Activated T-cell treated with anti-CD3 and anti-CD28 coated beads, Interleukin-2, amount 50 U/mL, for 24 hours (primary cell): ENCODE results near the gene GOLGB1.
A peak's percentile ranks its signal among the peaks of the same experiment; 100 is the strongest.

ENCODE experiments used
- DNase-seq: peaks from one replicate; pipeline ENCODE4 v3.0.0-alpha.2; 2020
- H3K27ac Mint-ChIP-seq: 2 replicates; pipeline ENCODE4 v1.8.0; 2020; ENCODE audit warnings: mild to moderate bottlenecking, mixed read lengths
- H3K27me3 Mint-ChIP-seq: 2 replicates; pipeline ENCODE4 v1.8.0; 2020; ENCODE audit warnings: mixed read lengths
- H3K36me3 Mint-ChIP-seq: 2 replicates; pipeline ENCODE4 v1.8.0; 2020; ENCODE audit warnings: low read depth, mixed read lengths
- H3K4me1 Mint-ChIP-seq: 2 replicates; pipeline ENCODE4 v1.8.0; 2020; ENCODE audit warnings: low read depth, mixed read lengths
- H3K4me3 Mint-ChIP-seq: 2 replicates; pipeline ENCODE4 v1.8.0; 2020; ENCODE audit warnings: mild to moderate bottlenecking, moderate library complexity, mixed read lengths
- H3K9me3 Mint-ChIP-seq: 2 replicates; pipeline ENCODE4 v1.8.0; 2020; ENCODE audit warnings: mixed read lengths

The GOLGB1 gene

DNA sequence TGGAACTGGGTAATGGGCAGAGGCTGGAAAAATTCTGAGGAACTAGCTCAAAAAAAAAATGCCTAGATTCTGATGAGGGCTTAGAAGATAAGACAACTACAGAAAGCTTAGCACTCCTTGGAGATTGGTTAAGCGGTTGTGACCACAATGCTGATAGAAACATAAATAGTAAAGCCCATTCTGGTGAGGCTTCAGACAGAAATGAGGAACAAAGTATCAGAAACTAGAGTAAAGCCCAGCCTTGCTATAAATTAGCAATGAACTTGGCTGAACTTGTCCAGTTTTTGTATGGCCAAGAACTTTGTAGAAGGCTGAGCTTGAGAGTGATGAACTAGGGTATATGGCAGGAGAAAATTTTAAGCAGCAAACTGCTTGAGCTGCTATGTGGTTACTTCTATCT is 25.4 kb downstream of the GOLGB1 start:
- Mint-ChIP-seq H3K36me3 (peaks cover 78% of the 10 kb centered on the region), H3K4me1 (no peaks in the 10 kb centered on the region), H3K4me3 (no peak overlapping the region), H3K27me3 (no peaks in the 10 kb centered on the region), H3K27ac (no peak overlapping the region), H3K9me3 (no peaks in the 10 kb centered on the region)
- DNase-seq: no peak

- H3K27ac Mint-ChIP-seq: no peak overlapping the region
- H3K36me3 Mint-ChIP-seq: peaks cover 75% of the 10 kb centered on the region
- no peak for DNase-seq
- H3K4me3 Mint-ChIP-seq: no peak overlapping the region
- H3K4me1 Mint-ChIP-seq: peaks cover 3% of the 10 kb centered on the region
- no peaks in the 10 kb centered on the region for H3K9me3 Mint-ChIP-seq
- no peaks in the 10 kb centered on the region for H3K27me3 Mint-ChIP-seq
Measured at GRCh38 chr3:121723485-121723884, 26.1 kb downstream of the GOLGB1 start.

GRCh38 chr3:121722411-121722810 is 27.1 kb downstream of the GOLGB1 start:
- H3K36me3 Mint-ChIP-seq: peaks cover 75% of the 10 kb centered on the region
- H3K27me3 Mint-ChIP-seq: no peaks in the 10 kb centered on the region
- no peak for DNase-seq
- no peaks in the 10 kb centered on the region for H3K9me3 Mint-ChIP-seq
- no peak overlapping the region for H3K4me3 Mint-ChIP-seq
- peaks cover 13% of the 10 kb centered on the region for H3K4me1 Mint-ChIP-seq
- no peak overlapping the region for H3K27ac Mint-ChIP-seq

- H3K4me3 Mint-ChIP-seq: no peak overlapping the region
- no peaks in the 10 kb centered on the region for H3K27me3 Mint-ChIP-seq
- no peak for DNase-seq
- peaks cover 79% of the 10 kb centered on the region for H3K36me3 Mint-ChIP-seq
- H3K9me3 Mint-ChIP-seq: no peaks in the 10 kb centered on the region
- H3K27ac Mint-ChIP-seq: no peak overlapping the region
- H3K4me1 Mint-ChIP-seq: peaks cover 16% of the 10 kb centered on the region
Measured at GRCh38 chr3:121720163-121720562, 29.4 kb downstream of the GOLGB1 start.

- H3K36me3 Mint-ChIP-seq: peaks cover 79% of the 10 kb centered on the region
- H3K27me3 Mint-ChIP-seq: no peaks in the 10 kb centered on the region
- H3K4me1 Mint-ChIP-seq: peaks cover 16% of the 10 kb centered on the region
- no peak for DNase-seq
- H3K9me3 Mint-ChIP-seq: no peaks in the 10 kb centered on the region
- H3K4me3 Mint-ChIP-seq: no peak overlapping the region
- H3K27ac Mint-ChIP-seq: no peak overlapping the region
Measured at GRCh38 chr3:121719423-121719822, 30.1 kb downstream of the GOLGB1 start.

DNA sequence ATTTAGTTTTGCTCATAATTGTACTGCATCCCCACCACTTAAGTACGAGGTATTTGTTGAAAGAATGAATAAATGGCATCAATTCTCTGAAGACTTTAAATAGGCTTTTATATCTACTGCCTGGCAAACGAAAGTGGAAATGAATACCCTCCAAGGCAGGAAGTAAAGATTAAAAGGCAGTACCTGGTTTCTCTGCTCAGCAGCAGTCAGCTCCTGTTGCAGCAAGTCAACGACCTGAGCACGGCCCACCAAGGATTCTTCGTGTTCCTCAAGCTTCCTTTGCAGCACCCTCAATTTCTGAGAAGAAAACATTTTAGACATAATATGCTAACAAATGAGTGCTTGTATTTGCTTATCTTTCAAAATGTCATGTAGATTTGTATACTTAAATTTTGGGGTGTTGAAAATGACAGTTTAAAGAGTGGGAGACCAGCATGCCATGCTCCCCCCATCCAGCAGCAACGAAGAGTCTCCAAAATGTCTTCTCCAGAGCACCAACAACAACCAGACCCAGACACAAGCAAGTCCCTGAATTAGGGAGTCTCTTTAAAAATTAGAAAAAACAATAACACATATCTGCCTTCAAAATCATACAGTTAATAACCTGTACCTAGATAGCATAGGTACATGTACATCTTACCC is 31.2 kb downstream of the GOLGB1 start:
- H3K36me3 Mint-ChIP-seq: peaks cover 78% of the 10 kb centered on the region
- H3K4me1 Mint-ChIP-seq: peaks cover 16% of the 10 kb centered on the region
- H3K27ac Mint-ChIP-seq: peak overlapping the region; percentile 84
- no peaks in the 10 kb centered on the region for H3K27me3 Mint-ChIP-seq
- no peak overlapping the region for H3K4me3 Mint-ChIP-seq
- no peaks in the 10 kb centered on the region for H3K9me3 Mint-ChIP-seq
- no peak for DNase-seq

DNA sequence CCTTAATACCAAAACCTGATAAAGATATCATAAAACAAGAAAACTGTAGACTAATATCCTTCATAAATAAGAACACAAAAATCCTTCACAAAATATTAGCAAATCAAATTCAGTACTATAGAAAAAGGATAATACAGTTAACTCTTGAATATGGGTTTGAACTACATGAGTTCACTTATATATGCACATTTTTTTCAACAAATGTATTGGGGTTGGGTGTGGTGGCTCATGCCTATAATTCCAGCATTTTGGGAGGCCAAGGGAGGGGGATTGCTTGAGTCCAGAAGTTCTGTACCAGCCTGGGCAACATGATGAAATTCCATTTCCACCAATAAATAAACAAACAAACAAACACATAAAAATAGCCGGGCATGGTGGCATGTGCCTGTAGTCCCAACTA is 39.2 kb downstream of the GOLGB1 start:
- Mint-ChIP-seq H3K9me3 (no peaks in the 10 kb centered on the region), H3K27me3 (no peaks in the 10 kb centered on the region), H3K4me1 (peaks cover 5% of the 10 kb centered on the region), H3K4me3 (no peak overlapping the region), H3K36me3 (peaks cover 71% of the 10 kb centered on the region), H3K27ac (no peak overlapping the region)
- no peak for DNase-seq

- H3K27me3 Mint-ChIP-seq: no peaks in the 10 kb centered on the region
- peaks cover 62% of the 10 kb centered on the region for H3K36me3 Mint-ChIP-seq
- peaks cover 5% of the 10 kb centered on the region for H3K4me1 Mint-ChIP-seq
- no peak overlapping the region for H3K4me3 Mint-ChIP-seq
- DNase-seq: no peak
- no peaks in the 10 kb centered on the region for H3K9me3 Mint-ChIP-seq
- no peak overlapping the region for H3K27ac Mint-ChIP-seq
Measured at GRCh38 chr3:121707531-121708273, 41.8 kb downstream of the GOLGB1 start.

DNA sequence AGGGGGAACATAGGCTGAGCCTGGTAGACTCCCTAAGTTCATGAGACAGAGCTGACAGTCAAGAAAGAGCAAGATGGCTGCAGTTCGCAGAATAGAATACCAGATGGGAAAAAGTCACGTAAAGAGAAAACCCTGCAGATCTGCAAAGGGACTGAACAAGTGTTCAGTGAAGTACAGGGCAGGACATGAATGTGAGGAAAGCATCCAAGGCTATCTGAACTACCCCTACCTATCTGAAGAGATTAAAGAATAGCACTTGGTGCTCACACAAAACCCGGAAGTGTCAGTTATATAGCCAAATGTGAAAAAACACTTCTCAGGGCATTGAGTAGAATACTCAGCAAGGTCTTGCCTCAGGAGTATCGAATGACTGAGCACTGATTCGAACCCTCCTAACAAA is 44.0 kb downstream of the GOLGB1 start:
- H3K36me3 Mint-ChIP-seq: peaks cover 72% of the 10 kb centered on the region
- H3K27ac Mint-ChIP-seq: no peak overlapping the region
- peaks cover 3% of the 10 kb centered on the region for H3K4me1 Mint-ChIP-seq
- no peak for DNase-seq
- no peaks in the 10 kb centered on the region for H3K9me3 Mint-ChIP-seq
- H3K27me3 Mint-ChIP-seq: no peaks in the 10 kb centered on the region
- no peak overlapping the region for H3K4me3 Mint-ChIP-seq

DNA sequence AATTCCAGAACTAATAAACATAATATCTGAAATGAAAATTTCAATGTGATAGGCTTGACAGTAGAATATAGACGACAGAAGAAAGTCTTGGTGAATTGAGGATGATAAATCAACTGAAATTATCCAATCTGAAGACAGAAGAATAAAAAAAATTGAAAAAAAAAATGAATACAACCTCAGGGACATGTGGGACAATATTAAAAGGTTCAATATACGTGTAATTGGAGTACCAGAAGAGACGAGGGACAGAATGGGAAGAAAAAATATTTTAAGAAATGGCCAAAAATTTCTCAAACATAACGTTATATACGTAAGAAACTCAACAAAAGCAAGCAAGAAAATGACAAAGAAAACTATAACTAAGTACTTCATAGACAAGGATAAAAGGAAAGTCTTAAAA is 45.6 kb downstream of the GOLGB1 start:
- Mint-ChIP-seq H3K4me3 (no peak overlapping the region), H3K4me1 (no peaks in the 10 kb centered on the region), H3K27me3 (no peaks in the 10 kb centered on the region), H3K27ac (no peak overlapping the region), H3K36me3 (peaks cover 70% of the 10 kb centered on the region), H3K9me3 (no peaks in the 10 kb centered on the region)
- no peak for DNase-seq

DNA sequence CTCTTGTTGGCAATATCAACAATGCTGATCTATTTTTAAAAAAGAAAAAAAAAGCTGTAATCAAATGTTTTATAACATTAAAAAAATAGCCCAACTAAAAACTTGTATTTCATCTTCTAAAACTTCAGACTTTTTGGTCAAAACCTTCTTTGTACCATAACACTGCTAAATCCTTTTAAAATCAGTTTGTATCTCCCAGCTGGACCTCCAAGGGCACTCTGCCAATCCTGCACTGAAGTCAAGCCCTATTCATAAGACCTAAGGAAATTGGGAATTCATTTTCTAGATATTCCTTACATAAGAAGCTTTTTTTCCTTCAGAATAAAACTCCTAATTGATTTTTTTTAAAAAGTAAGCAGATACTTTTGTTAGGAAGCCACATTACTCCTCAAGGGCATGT is 50.6 kb downstream of the GOLGB1 start:
- Mint-ChIP-seq H3K4me1 (no peaks in the 10 kb centered on the region), H3K9me3 (no peaks in the 10 kb centered on the region), H3K27me3 (no peaks in the 10 kb centered on the region), H3K27ac (no peak overlapping the region), H3K4me3 (no peak overlapping the region), H3K36me3 (peaks cover 36% of the 10 kb centered on the region)
- DNase-seq: no peak

DNA sequence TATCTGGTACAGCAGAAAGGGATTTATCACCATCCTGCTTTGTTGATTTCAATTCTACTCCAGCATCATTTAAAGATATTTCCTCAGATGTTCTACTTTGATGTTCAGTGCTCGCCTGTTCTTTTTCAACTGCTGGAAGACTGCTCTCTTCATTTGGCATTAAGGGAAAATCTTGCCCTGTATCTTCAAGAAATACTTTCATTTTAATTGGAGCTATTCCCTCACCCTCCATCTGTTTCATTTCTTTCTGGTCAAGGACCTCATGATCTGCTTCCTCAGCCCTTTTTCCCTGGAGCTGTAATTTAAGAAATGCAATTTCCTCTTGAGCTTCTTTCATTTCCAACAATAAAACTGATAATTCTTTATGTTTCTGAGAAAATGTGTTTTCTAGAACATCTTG is 51.1 kb downstream of the GOLGB1 start:
- no peaks in the 10 kb centered on the region for H3K4me1 Mint-ChIP-seq
- no peak overlapping the region for H3K4me3 Mint-ChIP-seq
- H3K27me3 Mint-ChIP-seq: no peaks in the 10 kb centered on the region
- H3K9me3 Mint-ChIP-seq: no peaks in the 10 kb centered on the region
- no peak overlapping the region for H3K27ac Mint-ChIP-seq
- DNase-seq: no peak
- H3K36me3 Mint-ChIP-seq: peaks cover 32% of the 10 kb centered on the region

- Mint-ChIP-seq H3K27me3 (no peaks in the 10 kb centered on the region), H3K4me1 (peaks cover 5% of the 10 kb centered on the region), H3K36me3 (peaks cover 32% of the 10 kb centered on the region), H3K9me3 (no peaks in the 10 kb centered on the region), H3K4me3 (no peak overlapping the region), H3K27ac (no peak overlapping the region)
- DNase-seq: no peak
Measured at GRCh38 chr3:121696186-121696585, 53.4 kb downstream of the GOLGB1 start.

DNA sequence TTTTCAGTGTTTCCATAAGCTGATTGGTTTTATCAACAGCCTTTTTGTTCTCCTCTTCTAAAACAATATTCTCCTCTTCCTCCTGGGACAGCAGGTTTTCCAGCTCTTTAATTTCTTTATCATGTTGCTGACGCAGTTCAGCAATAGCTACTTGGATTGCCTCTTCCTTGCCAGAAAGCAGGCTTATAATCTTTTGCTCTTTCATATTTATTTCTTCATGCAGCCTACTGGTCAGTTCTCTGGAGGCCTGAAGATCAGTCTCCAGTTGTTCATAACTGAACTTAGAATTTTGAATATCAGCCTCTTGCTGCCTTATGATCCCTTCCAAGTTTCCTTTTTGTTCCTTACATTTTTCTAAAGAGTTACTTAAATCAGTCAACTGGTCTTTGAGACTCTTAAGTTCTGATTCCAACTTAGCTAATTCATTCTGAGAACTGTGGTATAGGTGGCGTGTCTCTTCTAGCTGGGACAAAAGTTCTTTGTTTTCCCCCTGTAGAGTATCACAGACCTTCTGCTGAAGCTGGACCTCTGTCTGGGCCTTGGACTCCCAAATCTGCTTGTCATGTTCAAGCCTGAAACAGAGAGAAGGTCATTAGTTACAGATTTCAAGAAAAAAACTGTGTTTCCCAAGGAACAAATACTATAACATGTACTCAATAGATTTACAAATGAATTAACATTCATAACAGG is 57.4 kb downstream of the GOLGB1 start:
- H3K27me3 Mint-ChIP-seq: no peaks in the 10 kb centered on the region
- H3K4me3 Mint-ChIP-seq: no peak overlapping the region
- no peak for DNase-seq
- H3K9me3 Mint-ChIP-seq: no peaks in the 10 kb centered on the region
- peaks cover 10% of the 10 kb centered on the region for H3K4me1 Mint-ChIP-seq
- peaks cover 47% of the 10 kb centered on the region for H3K36me3 Mint-ChIP-seq
- H3K27ac Mint-ChIP-seq: no peak overlapping the region

- H3K27me3 Mint-ChIP-seq: no peaks in the 10 kb centered on the region
- H3K36me3 Mint-ChIP-seq: peaks cover 59% of the 10 kb centered on the region
- peaks cover 10% of the 10 kb centered on the region for H3K4me1 Mint-ChIP-seq
- peak overlapping the region; percentile 23 for H3K27ac Mint-ChIP-seq
- H3K4me3 Mint-ChIP-seq: no peak overlapping the region
- no peaks in the 10 kb centered on the region for H3K9me3 Mint-ChIP-seq
- no peak for DNase-seq
Measured at GRCh38 chr3:121690777-121691405, 58.6 kb downstream of the GOLGB1 start.
